Right ventricle myocardium inferior (tissue), 1 donor: ENCODE measurements around the gene SF3A2. TPM values are rescaled to one million over a fixed set of nuclear protein-coding genes. Genes with fewer than 3 reads are reported as not detected.

Source experiments
- ATAC-seq: fragments of 200-7000 bp; cut with Tn5 transposase; one replicate; pipeline ENCODE4 v1.9.1; 2020; ENCODE audit warnings: mild to moderate bottlenecking, moderate library complexity
- DNase-seq: peaks from one replicate; pipeline ENCODE4 v3.0.0; 2021; ENCODE audit errors: missing footprints
- intact Hi-C: fragments of 100-400 bp; cut with DNase I; formaldehyde crosslinking; loops from one replicate; pipeline ENCODE4 v1.11.0; 2022
- total RNA-seq: library from RNA; stranded (reverse); fragmentation: NEBNext Ultra II Directional; extraction: Animal tissue kit (Norgen Biotek cat#: 25700); gene quantifications from one replicate; pipeline ENCODE4 v1.2.1, GENCODE V29; 2021
- donor health status: DM: no; HTN: yes; CAD: no; lungs with severe emphysema.

SF3A2 gene
- total RNA-seq, 1 donor from 2014 or later: 30.3 TPM

GRCh38 chr19:2236064-2236313, 635 bp upstream of the SF3A2 start:
- DNase-seq: no peak
- ATAC-seq: no peak
- intact Hi-C loops: loop anchor here (1.0 to 2.0 kb wide), 3 partner anchors 33 to 73 kb away; partner anchors contain the start of gene DOT1L

- intact Hi-C loops: loop anchor here (2.0 kb wide), 1 partner anchor 32 kb away; no protein-coding TSS in a partner anchor
- ATAC-seq: peak; percentile 30
- no peak for DNase-seq
Observed at GRCh38 chr19:2237051-2237868, 636 bp downstream of the SF3A2 start.

- DNase-seq (no peak), ATAC-seq (no peak)
- intact Hi-C loops: loop anchor here (2.0 kb wide), 1 partner anchor 31 kb away; no protein-coding TSS in a partner anchor
Observed at GRCh38 chr19:2237869-2238153, 1.2 kb downstream of the SF3A2 start.

GRCh38 chr19:2239173-2239572, 2.5 kb downstream of the SF3A2 start:
- intact Hi-C loops: no loop called here
- ATAC-seq (no peak), DNase-seq (no peak)

GRCh38 chr19:2239771-2240770, 3.4 kb downstream of the SF3A2 start:
- no peak for DNase-seq
- intact Hi-C loops: no loop called here
- no peak for ATAC-seq

GRCh38 chr19:2240881-2241760, 4.5 kb downstream of the SF3A2 start:
- ATAC-seq: no peak

GRCh38 chr19:2242092-2242537, 5.5 kb downstream of the SF3A2 start:
- intact Hi-C loops: no loop called here
- ATAC-seq (no peak), DNase-seq (no peak)

More at GRCh38 chr19:2240881-2241760, 4.5 kb downstream of the SF3A2 start:
- DNase-seq: no peak
- intact Hi-C loops: no loop called here

- no peak for ATAC-seq
- intact Hi-C loops: no loop called here
- no peak for DNase-seq
Observed at GRCh38 chr19:2242816-2243215, 6.2 kb downstream of the SF3A2 start.

- ATAC-seq (no peak), DNase-seq (no peak)
- intact Hi-C loops: no loop called here
Observed at GRCh38 chr19:2243274-2244124, 6.9 kb downstream of the SF3A2 start.

- ATAC-seq (no peak), DNase-seq (no peak)
- intact Hi-C loops: no loop called here
Observed at GRCh38 chr19:2244125-2244411, 7.4 kb downstream of the SF3A2 start.

GRCh38 chr19:2244486-2244885, 7.9 kb downstream of the SF3A2 start:
- ATAC-seq (no peak), DNase-seq (no peak)
- intact Hi-C loops: no loop called here

- DNase-seq (no peak), ATAC-seq (no peak)
- intact Hi-C loops: no loop called here
Observed at GRCh38 chr19:2245273-2245672, 8.6 kb downstream of the SF3A2 start.

GRCh38 chr19:2246014-2246620, 9.5 kb downstream of the SF3A2 start:
- intact Hi-C loops: no loop called here
- no peak for ATAC-seq
- DNase-seq: peak; percentile 14

- ATAC-seq (peak; percentile 65), DNase-seq (peak; percentile 83)
- intact Hi-C loops: no loop called here
Observed at GRCh38 chr19:2246801-2247361, 10.3 kb downstream of the SF3A2 start.

GRCh38 chr19:2247433-2248101, 10.9 kb downstream of the SF3A2 start:
- intact Hi-C loops: no loop called here
- no peak for ATAC-seq

GRCh38 chr19:2248136-2249009, 11.7 kb downstream of the SF3A2 start:
- peak; percentile 49 for DNase-seq
- ATAC-seq: no peak
- intact Hi-C loops: no loop called here

More at GRCh38 chr19:2247433-2248101, 10.9 kb downstream of the SF3A2 start:
- peak; percentile 59 for DNase-seq
